ENCODE results near the gene LIX1.

Gene LIX1

GRCh38 chr5:97074859-97075489, 67.4 kb downstream of the LIX1 start:
- no peak for DNase-seq (ENCODE audit: low read depth in 2 of 2)

DNA sequence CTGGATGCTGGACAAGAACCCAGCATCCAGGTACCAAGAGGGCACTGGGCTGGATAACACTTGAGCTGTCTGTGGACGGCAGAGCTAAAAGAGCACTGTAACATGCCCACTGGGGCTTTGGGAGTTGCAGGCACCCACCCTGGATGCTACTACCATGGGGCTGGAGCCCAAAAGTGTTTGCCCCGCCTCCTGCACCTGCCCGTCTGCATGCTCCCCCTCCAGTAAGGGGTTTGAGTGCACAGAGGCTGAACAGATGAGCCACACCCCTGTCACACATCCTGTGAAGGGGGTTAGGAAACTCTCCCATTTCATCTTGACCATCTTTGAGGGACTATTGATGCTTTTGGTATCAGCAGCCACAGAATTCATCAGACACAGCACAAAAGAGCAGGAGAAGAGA, 69.0 kb downstream of the LIX1 start:
- DNase-seq (ENCODE audit: low read depth in 2 of 2), result no peak

- no peak for DNase-seq (ENCODE audit: low read depth in 2 of 2)
Measured at GRCh38 chr5:97072696-97073095, 69.7 kb downstream of the LIX1 start.

GRCh38 chr5:97071993-97072392, 70.4 kb downstream of the LIX1 start:
- no peak for DNase-seq (ENCODE audit: low read depth in 2 of 2)

GRCh38 chr5:97071101-97071500, 71.3 kb downstream of the LIX1 start:
- DNase-seq (ENCODE audit: low read depth in 2 of 2), result no peak

- no peak for DNase-seq (ENCODE audit: low read depth in 2 of 2)
Measured at GRCh38 chr5:97070234-97070633, 72.2 kb downstream of the LIX1 start.

- no peak for DNase-seq (ENCODE audit: low read depth in 2 of 2)
Measured at GRCh38 chr5:97067296-97067850, 75.0 kb downstream of the LIX1 start.

- no peak for DNase-seq (ENCODE audit: low read depth in 2 of 2)
Measured at GRCh38 chr5:97065475-97065874, 76.9 kb downstream of the LIX1 start.

GRCh38 chr5:97063251-97063650, 79.2 kb downstream of the LIX1 start:
- no peak for DNase-seq (ENCODE audit: low read depth in 2 of 2)

- no peak for DNase-seq (ENCODE audit: low read depth in 2 of 2)
Measured at GRCh38 chr5:97062046-97062445, 80.4 kb downstream of the LIX1 start.

DNA sequence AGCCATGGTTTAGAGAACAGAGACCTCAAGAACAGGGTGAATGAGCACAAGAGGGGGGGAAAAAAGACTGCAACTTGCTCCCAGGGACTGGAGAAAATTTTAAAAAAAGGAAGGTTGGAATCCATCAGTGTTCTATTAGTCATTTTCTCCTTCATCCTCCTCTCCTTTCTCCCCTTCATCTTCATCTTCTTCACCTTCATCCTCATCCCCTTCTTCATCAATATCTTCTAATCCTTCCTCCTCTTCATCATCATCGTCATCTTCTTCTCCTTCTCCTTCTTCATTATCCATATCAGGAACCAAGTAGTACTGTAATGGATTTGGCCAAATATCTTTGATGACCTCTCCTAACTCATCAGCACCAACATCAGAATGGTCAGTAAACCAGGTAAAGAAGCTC, 86.1 kb downstream of the LIX1 start:
- no peak for DNase-seq (ENCODE audit: low read depth in 2 of 2)

- no peak for DNase-seq (ENCODE audit: low read depth in 2 of 2)
Measured at GRCh38 chr5:97049175-97049574, 93.2 kb downstream of the LIX1 start.

GRCh38 chr5:97047076-97047475, 95.3 kb downstream of the LIX1 start:
- DNase-seq (ENCODE audit: low read depth in 2 of 2), result no peak

DNA sequence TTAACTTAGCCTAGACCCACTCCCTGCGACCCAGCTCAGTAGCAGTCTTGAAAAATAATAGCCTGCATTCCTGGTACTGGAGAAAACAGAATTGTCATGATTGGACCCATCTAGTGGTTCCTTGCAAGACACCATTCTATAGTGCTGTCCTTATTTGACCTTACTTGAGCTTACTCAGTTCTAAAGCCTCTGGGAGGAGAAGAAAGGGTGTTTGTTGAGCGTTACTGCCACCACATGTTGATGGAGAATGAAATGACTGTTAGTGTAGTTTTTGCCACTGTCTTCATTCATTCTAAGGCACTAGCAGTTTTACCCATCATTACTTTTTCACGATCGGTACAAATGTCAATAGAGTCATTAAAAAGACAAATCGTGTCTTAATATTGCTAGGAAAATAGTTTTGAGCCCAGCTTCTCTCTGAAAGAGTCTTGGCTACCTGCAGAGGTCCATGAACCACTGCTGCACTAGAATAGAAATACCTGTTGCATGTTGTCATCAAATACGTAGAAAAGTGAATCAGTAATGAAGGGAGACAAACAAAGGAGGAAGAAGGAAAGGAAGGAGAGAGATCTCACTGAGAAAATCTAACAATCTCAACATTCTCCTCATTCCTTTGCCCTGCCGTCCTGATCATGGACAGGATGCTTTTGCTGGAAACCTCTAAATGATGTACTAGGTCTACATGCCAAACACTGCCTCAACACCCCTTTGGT, 96.0 kb downstream of the LIX1 start:
- DNase-seq (ENCODE audit: low read depth in 2 of 2), result no peak

DNA sequence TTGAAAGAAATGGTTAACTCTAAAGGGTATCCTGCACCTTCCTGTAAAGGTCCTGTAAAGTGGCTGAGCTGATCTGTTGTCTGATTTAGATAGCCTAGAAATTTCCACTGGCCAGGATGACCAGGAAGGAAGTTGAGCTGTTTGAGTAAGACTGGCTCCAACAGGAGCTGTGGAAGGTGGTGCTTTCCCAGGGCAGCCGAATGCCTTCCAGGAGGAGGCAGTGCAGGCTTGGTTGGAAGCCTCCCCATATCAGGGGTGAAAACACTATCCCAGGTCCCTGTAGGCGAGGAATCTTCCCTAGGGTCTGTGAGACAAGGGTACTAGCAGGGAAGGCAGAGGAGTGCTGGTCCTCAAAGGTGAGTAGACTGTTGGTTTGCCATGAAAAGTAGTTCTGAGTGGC, 98.4 kb downstream of the LIX1 start:
- no peak for DNase-seq (ENCODE audit: low read depth in 2 of 2)

DNA sequence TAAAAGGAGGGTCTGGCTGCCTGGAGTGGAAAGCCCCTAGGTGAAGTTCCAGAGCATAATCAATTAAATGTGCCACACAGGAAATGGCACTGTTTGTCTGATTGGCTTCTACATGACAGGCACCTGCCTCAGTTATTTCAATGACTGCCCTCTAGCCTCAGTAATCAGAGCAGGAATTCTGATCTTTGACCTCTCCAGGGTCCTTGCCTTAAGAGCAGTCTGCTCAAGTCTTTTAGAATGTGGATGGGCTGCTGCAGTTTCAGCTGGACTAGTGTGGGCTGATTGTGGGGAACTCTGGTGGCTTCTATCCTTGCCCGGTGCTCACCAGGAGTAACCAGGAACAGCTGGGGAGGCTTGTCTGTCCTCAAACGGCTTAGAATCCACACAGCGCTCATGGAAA, 98.9 kb downstream of the LIX1 start:
- no peak for DNase-seq (ENCODE audit: low read depth in 2 of 2)

GRCh38 chr5:97042996-97043395, 99.4 kb downstream of the LIX1 start:
- DNase-seq (ENCODE audit: low read depth in 2 of 2), result no peak

Data from stimulated activated CD8-positive, alpha-beta memory T cell treated with anti-CD3 and anti-CD28 coated beads, Interleukin-2, amount 100 ng/mL, for 48 hours (primary cell).